Camera-type eye (tissue), 1 donor: ENCODE results near the gene LGALS7. TPM values are rescaled to one million over a fixed set of nuclear protein-coding genes. Genes with fewer than 3 reads are reported as not detected.

Experiments
- total RNA-seq: library from RNA; depleted of rRNA; stranded (reverse); fragments of >200 nt; gene quantifications from one replicate; pipeline ENCODE4 v1.2.3, GENCODE V29; 2014

LGALS7 gene
- total RNA-seq, result not detected

DNA sequence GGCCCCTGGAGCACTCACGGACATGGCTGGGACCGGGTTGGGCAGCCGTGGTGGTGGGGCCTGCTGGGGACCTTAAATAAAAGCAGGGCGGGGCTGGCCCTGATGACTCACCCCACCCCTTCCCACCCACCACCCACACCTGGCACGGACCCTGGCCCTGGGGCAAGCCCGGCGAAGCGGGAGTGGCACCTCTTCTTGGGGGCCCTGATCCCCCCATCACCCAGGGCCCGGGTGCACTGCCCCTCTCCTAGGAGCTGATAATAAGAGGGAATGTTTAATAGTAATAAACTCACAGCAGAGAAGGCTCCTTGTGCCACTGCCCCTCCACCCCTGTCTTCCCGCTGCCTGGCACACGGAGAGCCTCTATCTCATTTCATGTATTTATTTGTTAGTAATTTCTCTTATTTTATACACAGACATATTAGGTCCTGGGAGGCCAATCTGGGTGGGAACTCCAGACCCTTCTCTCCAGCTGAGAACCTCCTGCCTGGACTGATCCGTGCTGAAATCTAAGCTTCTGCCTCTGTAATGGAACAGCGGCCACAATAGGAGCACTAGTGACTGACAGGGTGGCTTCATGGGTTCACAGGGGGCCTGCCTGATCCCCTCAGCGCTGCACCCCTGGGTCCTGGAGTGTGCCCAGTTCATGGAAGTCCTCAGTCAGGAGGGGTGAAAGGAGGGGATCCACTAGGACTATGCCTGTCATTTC lies at the start of gene LGALS7:
Gene LGALS7 (minus strand): TSS at position 49 of the 709 bp plus-strand sequence. CDS start 25 bp downstream, at position 24.

GRCh38 chr19:38812841-38813320 lies 39.6 kb upstream of the LGALS7 start, which contains the start of gene LGALS4:
Gene LGALS4 (minus strand): TSS chr19:38812945. CDS start chr19:38812886, 59 bp downstream.

DNA sequence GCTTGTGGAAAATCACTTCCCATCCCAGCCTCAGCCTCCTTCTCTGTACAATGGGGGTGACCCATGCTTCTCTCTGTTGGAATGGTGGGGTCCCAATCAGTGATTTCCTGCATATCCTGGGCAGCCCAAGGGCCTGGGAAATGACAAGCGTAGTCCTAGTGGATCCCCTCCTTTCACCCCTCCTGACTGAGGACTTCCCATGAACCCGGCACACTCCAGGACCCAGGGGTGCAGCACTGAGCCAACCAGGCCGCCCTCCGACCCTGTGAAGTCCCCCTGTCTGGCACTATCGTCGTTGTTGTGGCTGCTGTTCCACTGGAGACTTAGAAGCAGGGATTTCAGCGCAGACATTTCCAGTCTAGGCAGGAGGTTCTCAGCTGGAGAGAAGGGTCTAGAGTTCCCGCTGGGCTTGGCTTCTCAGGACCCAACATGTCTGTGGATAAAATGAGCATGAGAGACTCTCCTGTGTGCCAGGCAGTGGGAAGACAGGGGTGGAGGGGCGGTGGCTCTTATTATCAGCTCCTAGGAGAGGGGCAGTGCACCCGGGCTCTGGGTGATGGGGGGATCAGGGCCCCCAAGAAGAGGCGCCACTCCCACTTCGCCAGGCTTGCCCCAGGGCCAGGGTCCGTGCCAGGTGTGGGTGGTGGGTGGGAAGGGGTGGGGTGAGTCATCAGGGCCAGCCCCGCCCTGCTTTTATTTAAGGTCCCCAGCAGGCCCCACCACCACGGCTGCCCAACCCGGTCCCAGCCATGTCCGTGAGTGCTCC lies 15.3 kb upstream of the LGALS7 start, which contains the start of gene LGALS7B:
Gene LGALS7B (plus strand): TSS at position 723 of the 766 bp plus-strand sequence. CDS start 27 bp downstream, at position 750.

GRCh38 chr19:38744298-38744681 lies 29.0 kb downstream of the LGALS7 start, which contains the start of gene CAPN12:
Gene CAPN12 (minus strand): TSS chr19:38744474. CDS start chr19:38744165, 309 bp downstream.

Other genes with a start within 250 kb of the LGALS7 start
- gene MAP4K1, start 155.6 kb downstream of the LGALS7 start, total RNA-seq, result 6.2 TPM
- gene EIF3K, start 154.3 kb downstream of the LGALS7 start, total RNA-seq, result 330 TPM
- 293 TPM for gene ACTN4, start 125.9 kb downstream of the LGALS7 start, total RNA-seq
- 0.38 TPM for gene CAPN12, start 29.0 kb downstream of the LGALS7 start, total RNA-seq
- 2.1 TPM for gene LGALS7B, start 15.7 kb upstream of the LGALS7 start, total RNA-seq
- gene LGALS4, start 39.4 kb upstream of the LGALS7 start, total RNA-seq, result 0.55 TPM
- 40.1 TPM for gene ECH1, start 58.3 kb upstream of the LGALS7 start, total RNA-seq
- 278 TPM for gene HNRNPL, start 76.5 kb upstream of the LGALS7 start, total RNA-seq
- gene RINL, start 104.8 kb upstream of the LGALS7 start, total RNA-seq, result 3.3 TPM
- 57.0 TPM for gene SIRT2, start 126.1 kb upstream of the LGALS7 start, total RNA-seq
- 9.3 TPM for gene NFKBIB, start 126.5 kb upstream of the LGALS7 start, total RNA-seq
- 1.6 TPM for gene CCER2, start 138.7 kb upstream of the LGALS7 start, total RNA-seq
- 20.2 TPM for gene SARS2, start 157.2 kb upstream of the LGALS7 start, total RNA-seq
- gene MRPS12, start 157.4 kb upstream of the LGALS7 start, total RNA-seq, result 16.3 TPM
- gene FBXO17, start 202.2 kb upstream of the LGALS7 start, total RNA-seq, result 25.0 TPM